ENCODE results near the gene BICC1. TPM values are rescaled to one million over a fixed set of nuclear protein-coding genes. Genes with fewer than 3 reads are reported as not detected.

Gene BICC1
- total RNA-seq, 2 experiments from 2014 or later = 0.06 TPM; not detected in 1

DNA sequence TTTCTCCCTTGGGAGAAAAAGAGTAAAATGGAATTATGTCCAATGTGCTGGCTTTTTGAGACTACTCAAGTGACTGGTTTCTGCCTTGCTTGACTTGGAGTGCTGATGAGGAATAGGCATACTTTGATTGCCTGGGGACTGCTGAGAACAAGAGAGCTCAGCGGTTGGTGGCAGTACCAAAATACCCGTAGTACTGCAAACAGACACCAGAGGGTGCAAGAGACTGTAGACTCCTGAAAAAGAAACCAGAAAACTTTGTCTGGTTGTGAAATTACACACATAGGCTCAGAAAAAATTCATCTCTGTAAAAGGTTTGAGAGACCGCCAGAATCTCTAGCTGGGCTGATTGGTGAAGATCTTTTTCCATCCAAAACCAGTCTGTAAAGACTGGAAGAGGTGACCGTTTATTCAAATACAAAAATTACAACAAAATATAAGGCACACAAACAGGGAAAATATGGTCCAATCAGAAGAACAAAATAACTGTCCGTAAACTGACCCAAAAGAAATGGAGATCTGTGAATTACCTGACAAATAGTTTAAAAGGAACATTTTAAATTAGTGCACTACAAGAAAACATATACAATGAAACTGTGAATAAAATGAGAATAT, 18.5 kb downstream of the BICC1 start:
- peak; percentile 47 for ATAC-seq (ENCODE audit: low read depth)
- Mint-ChIP-seq H3K4me1 (no peaks in the 10 kb centered on the region), H3K27ac (no peak overlapping the region), H3K4me3 (no peak overlapping the region), H3K9me3 (no peaks in the 10 kb centered on the region), H3K27me3 (peaks cover 2% of the 10 kb centered on the region), H3K36me3 (no peaks in the 10 kb centered on the region)
- peak; percentile 29 for DNase-seq
- POLR2A ChIA-PET = no interaction called here

DNA sequence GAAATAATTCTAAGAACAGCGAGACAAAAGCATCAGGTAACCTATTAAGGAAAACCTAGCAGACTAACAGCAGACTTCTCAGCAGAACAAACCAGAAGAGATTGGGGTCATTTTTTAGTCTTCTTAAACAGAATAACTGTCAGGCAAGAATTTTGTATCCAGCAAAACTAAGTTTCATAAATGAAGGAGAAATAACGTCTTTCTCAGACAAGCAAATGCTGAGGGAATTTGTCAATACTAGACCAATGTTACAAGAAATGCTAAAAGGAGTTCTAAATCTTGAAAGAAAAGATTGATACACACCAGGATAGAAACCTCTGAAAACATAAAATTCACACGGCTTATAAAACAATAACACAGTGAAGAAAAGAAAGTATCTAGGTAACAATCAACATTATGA, 22.6 kb downstream of the BICC1 start:
- peaks cover 5% of the 10 kb centered on the region for H3K27me3 Mint-ChIP-seq
- H3K4me3 Mint-ChIP-seq = no peak overlapping the region
- H3K27ac Mint-ChIP-seq = no peak overlapping the region
- H3K36me3 Mint-ChIP-seq = no peaks in the 10 kb centered on the region
- ATAC-seq (ENCODE audit: low read depth) = no peak
- no peaks in the 10 kb centered on the region for H3K4me1 Mint-ChIP-seq
- POLR2A ChIA-PET = no interaction called here
- no peaks in the 10 kb centered on the region for H3K9me3 Mint-ChIP-seq
- no peak for DNase-seq

DNA sequence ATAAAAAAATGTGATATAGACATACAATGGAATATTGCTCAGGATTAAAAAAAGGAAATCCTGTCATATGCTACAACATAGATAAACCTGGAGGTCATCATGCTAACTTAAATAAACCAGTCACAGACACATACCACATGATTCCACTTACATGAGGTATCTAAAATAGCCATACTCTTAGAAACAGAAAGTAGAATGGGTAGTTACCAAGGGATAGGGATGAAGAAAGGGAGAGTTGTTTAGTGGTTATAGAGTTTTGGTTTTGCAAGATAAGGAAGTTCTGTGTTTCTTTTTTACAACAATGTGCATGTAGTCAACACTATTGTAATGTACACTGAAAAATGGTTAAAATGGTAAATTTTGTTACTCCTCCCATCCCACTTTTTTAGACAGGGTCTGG, 30.5 kb downstream of the BICC1 start:
- Mint-ChIP-seq H3K36me3 (no peaks in the 10 kb centered on the region), H3K4me1 (no peaks in the 10 kb centered on the region), H3K27ac (no peak overlapping the region), H3K27me3 (peaks cover 5% of the 10 kb centered on the region), H3K9me3 (no peaks in the 10 kb centered on the region), H3K4me3 (no peak overlapping the region)
- POLR2A ChIA-PET = no interaction called here
- no peak for DNase-seq
- no peak for ATAC-seq (ENCODE audit: low read depth)

DNA sequence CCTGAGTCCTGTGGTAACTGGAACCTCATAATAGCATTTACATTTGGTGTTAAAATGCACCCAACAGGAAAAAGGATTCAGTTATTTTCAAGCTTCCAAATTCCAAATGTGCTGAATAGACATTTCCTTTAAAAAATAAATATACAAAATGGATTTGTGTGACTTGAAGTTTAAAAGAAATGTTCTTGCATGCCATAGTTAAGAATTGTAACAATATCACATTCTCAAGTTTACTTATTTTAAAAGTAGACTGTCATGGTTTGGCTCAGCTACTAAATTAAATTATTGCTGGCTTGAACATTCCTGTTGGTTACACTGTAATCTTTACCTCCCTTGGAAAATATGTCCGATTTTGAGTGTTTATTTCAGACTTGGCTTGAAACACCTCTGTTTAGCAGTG, 31.5 kb downstream of the BICC1 start:
- H3K9me3 Mint-ChIP-seq = no peaks in the 10 kb centered on the region
- peaks cover 6% of the 10 kb centered on the region for H3K27me3 Mint-ChIP-seq
- H3K36me3 Mint-ChIP-seq = no peaks in the 10 kb centered on the region
- POLR2A ChIA-PET = no interaction called here
- H3K27ac Mint-ChIP-seq = no peak overlapping the region
- no peaks in the 10 kb centered on the region for H3K4me1 Mint-ChIP-seq
- no peak for DNase-seq
- no peak for ATAC-seq (ENCODE audit: low read depth)
- H3K4me3 Mint-ChIP-seq = no peak overlapping the region

DNA sequence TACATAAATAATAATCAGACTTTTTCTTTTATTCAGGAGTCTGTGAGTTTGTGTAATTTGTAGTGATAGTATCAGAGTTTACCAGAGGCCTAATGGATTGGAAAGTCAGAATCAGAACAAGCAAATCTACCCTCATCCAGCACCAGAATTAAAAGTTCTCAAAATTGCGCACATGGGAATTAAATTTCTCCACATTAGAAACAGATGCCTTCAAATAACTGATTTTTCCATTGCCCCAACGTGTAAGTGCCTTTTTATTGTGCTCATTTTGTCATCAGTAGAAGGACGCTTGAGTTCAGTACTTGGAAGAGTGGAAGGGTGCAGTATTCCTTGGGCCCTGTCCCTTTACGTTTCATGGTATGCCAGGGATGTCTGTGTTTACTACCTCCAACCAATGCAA, 32.8 kb downstream of the BICC1 start:
- no peak overlapping the region for H3K4me3 Mint-ChIP-seq
- DNase-seq (no peak), ATAC-seq (ENCODE audit: low read depth) (no peak)
- no peaks in the 10 kb centered on the region for H3K9me3 Mint-ChIP-seq
- H3K4me1 Mint-ChIP-seq = no peaks in the 10 kb centered on the region
- peaks cover 6% of the 10 kb centered on the region for H3K27me3 Mint-ChIP-seq
- H3K27ac Mint-ChIP-seq = no peak overlapping the region
- POLR2A ChIA-PET = no interaction called here
- no peaks in the 10 kb centered on the region for H3K36me3 Mint-ChIP-seq

DNA sequence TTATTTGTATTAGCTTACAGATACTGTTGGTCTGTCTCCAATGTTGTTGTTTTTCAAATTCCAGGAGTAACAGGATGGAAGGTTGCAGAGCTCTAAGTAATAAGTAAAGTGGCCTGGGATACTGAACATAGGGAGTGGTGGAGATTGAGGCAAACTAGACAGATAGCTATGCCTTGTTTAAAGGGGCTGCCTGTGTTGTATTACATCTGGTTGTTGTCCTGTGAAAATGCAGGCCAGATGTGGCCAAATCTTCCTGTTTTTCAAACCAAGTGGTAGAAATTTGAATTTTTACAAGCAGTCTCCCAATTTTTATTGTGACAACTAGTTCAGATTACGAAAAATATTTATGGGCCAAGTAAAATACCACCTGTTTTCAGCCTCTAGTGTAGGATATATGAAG, 33.5 kb downstream of the BICC1 start:
- no peak for ATAC-seq (ENCODE audit: low read depth)
- Mint-ChIP-seq H3K27me3 (peaks cover 6% of the 10 kb centered on the region), H3K4me3 (no peak overlapping the region), H3K27ac (no peak overlapping the region), H3K9me3 (no peaks in the 10 kb centered on the region), H3K36me3 (no peaks in the 10 kb centered on the region), H3K4me1 (no peaks in the 10 kb centered on the region)
- DNase-seq = no peak
- POLR2A ChIA-PET = no interaction called here

DNA sequence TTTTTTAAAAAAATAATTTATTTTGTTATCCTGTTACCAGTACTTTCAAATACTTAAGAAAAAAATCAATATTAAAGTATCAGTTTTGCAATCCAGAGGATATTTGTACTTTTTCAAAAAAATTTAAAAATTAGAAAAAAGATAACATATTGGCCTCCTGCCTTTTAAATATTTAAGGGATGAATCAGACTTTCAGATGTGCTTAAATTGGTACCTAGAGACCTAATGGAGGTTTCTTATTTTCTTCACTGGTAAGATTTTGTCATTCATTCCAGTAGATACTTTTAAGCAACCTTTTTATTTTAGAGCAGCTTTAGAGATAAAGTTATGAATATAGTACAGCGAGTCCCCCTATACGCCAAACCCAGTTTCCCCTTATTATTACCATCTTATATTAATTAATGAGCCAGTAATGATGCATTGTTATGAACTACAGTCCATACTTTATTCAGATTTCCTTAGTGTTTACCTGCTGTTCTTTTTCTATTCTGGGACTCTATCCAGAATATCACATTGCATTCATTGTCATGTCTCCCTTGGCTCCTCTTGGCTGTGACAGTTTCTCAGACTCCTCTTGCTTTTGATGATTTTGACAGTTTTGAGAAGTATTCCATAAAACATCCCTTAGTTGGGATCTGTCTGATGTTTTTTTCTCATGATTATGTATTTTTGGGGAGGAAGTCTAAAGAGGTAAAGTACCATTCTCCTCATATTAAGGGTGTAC, 34.2 kb downstream of the BICC1 start:
- POLR2A ChIA-PET = no interaction called here
- no peak overlapping the region for H3K27ac Mint-ChIP-seq
- no peaks in the 10 kb centered on the region for H3K9me3 Mint-ChIP-seq
- no peak overlapping the region for H3K4me3 Mint-ChIP-seq
- H3K4me1 Mint-ChIP-seq = no peaks in the 10 kb centered on the region
- peaks cover 8% of the 10 kb centered on the region for H3K27me3 Mint-ChIP-seq
- no peaks in the 10 kb centered on the region for H3K36me3 Mint-ChIP-seq
- DNase-seq (no peak), ATAC-seq (ENCODE audit: low read depth) (no peak)

DNA sequence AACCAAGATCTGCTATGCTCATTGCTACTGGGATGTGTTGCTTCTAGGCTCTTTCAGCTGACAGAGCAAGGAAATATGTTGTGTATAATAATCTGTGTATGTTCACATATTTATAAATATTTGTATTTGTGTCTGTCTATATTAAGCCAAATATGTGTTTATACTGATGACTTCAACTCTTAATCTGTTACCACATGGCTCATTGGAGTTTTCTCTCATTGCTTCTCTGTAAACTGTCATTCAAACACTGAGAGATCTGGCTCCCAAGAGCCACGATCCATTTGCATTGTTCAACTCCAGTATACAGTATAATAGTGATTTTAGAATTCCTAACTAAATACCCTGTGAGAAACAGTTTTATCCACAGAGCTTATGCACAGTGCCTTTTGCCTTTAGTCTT, 35.3 kb downstream of the BICC1 start:
- Mint-ChIP-seq H3K9me3 (no peaks in the 10 kb centered on the region), H3K27ac (no peak overlapping the region), H3K36me3 (no peaks in the 10 kb centered on the region), H3K4me1 (no peaks in the 10 kb centered on the region), H3K4me3 (no peak overlapping the region), H3K27me3 (peaks cover 6% of the 10 kb centered on the region)
- no peak for DNase-seq
- no peak for ATAC-seq (ENCODE audit: low read depth)
- POLR2A ChIA-PET = no interaction called here

DNA sequence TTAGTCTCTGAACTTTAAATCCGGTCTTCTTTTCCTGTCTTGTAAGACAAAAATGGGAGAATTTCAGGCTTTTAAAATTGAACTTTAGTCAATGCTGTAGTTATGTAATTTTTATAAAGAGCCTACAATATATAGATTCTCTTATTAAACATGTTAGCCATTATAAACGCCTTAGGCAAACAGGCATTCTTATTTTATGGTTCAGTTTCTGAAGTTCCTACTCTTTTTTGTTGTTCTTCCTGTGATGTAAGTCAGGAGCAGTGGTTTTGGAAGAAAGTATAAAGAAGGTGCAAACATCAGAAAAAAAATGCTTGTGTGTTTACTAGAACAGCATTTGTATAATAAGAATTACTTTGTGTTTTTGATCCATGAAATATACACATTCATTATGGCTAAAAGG, 41.6 kb downstream of the BICC1 start:
- H3K27me3 Mint-ChIP-seq = peaks cover 6% of the 10 kb centered on the region
- no peaks in the 10 kb centered on the region for H3K9me3 Mint-ChIP-seq
- H3K4me3 Mint-ChIP-seq = no peak overlapping the region
- POLR2A ChIA-PET = no interaction called here
- DNase-seq = no peak
- H3K27ac Mint-ChIP-seq = no peak overlapping the region
- ATAC-seq (ENCODE audit: low read depth) = no peak
- H3K36me3 Mint-ChIP-seq = no peaks in the 10 kb centered on the region
- H3K4me1 Mint-ChIP-seq = no peaks in the 10 kb centered on the region

DNA sequence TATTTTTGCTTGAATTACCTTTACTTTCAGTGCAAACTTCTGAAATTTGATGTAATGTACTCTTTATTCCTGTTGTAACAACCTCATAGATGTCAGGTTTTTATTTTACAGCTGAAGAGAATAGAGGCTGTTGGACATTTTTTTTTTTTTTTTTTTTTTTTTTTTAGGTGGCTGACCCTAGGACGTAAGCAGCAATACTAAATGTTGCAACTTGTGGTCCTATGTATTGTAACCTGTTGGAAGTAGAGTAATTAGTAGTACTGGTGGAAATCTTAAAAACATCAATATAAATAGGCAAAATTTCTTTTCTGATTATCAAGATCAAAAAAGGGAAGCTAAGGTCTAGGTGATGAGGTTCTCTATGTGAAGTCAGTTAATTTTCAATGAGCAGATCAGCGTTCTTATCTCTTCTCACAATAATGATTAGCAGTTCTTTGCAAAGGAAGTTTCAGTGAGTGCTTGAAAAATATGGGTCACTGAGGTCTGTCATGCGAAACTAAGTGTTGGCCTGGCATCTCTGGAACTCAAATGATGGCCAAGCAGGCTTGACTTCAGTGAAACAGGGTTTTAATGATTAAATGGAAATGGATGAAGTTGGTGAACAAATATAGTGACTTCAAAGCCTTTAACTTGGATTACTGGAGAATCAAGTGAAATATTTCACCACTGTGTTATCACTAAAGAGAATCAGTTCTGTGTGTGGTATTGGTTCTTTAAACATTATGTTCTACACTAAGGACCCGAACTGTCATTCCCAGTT, 42.7 kb downstream of the BICC1 start:
- DNase-seq (no peak), ATAC-seq (ENCODE audit: low read depth) (no peak)
- Mint-ChIP-seq H3K36me3 (no peaks in the 10 kb centered on the region), H3K4me1 (no peaks in the 10 kb centered on the region), H3K9me3 (no peaks in the 10 kb centered on the region), H3K27me3 (peaks cover 8% of the 10 kb centered on the region), H3K4me3 (no peak overlapping the region), H3K27ac (no peak overlapping the region)
- POLR2A ChIA-PET = no interaction called here

DNA sequence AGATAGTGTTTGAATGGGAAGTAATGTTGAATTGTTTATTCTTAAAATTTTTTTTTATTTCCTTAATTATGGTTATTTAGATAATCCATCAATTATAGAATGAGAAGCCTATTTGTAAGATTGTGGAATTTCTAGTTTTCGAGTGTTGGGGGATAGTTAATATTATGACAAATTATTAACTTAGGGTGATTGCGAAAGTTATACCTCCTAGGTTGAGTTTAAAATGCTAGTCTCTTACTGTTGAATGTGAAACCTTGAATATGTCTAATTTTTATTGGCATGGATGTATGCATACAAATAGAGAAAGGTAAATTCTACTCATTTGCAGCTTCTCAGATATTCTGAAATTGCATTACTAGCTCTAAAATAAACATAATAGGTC, 43.2 kb downstream of the BICC1 start:
- Mint-ChIP-seq H3K27me3 (peaks cover 9% of the 10 kb centered on the region), H3K4me3 (no peak overlapping the region), H3K4me1 (no peaks in the 10 kb centered on the region), H3K9me3 (no peaks in the 10 kb centered on the region), H3K27ac (no peak overlapping the region), H3K36me3 (no peaks in the 10 kb centered on the region)
- POLR2A ChIA-PET = no interaction called here
- DNase-seq (no peak), ATAC-seq (ENCODE audit: low read depth) (no peak)

DNA sequence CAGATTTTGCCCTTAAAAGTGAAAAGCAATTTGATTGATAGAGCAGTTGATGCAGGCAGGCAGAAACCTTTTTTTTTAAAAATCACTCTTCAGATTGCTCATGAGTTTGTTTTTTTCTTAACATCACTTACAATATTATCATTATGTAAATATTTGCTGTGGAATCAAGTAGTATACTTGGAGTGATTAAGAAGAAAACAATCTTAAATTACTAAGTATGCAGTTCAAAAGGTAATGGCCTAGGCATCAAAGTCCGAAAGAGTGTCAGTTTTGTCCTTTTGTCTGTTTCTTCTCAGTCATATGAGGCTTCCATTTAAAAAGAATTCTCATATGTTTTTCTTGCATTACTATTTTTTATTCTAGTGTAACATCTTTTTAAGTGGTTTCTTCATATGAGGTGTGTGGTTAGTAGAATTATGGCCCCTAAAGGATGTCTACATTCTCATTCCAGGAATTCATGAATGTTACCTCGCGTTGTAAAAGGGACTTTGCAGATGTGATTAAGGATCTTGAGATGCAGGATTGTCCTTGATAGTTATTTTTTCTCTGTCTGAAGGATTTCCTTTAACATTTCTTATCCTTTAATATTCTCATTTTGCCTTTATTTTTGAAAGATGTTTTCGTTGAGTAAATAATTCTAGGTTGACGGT, 44.0 kb downstream of the BICC1 start:
- Mint-ChIP-seq H3K27ac (no peak overlapping the region), H3K4me1 (no peaks in the 10 kb centered on the region), H3K36me3 (no peaks in the 10 kb centered on the region), H3K9me3 (no peaks in the 10 kb centered on the region), H3K4me3 (no peak overlapping the region), H3K27me3 (peaks cover 7% of the 10 kb centered on the region)
- ATAC-seq (ENCODE audit: low read depth) (no peak), DNase-seq (no peak)
- POLR2A ChIA-PET = no interaction called here

DNA sequence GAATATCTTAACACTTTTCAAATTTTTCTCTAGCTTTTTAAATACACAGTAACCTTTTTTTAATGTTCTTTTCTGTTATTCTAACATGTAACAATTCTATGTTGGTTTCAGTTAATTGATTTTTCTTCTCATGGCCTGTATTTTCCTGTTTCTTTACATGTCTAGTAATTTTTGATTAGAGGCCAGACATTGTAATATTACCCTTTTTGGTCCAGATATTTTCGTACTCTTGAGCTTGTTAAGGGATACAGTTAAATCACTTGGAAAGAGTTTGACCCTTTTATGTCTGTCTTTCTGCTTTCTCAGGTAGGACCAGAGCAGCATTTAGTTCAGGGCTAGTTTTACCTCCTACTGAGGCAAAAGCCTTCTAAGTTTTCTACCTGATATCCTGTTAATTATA, 45.0 kb downstream of the BICC1 start:
- H3K9me3 Mint-ChIP-seq = no peaks in the 10 kb centered on the region
- H3K27me3 Mint-ChIP-seq = peaks cover 7% of the 10 kb centered on the region
- H3K4me1 Mint-ChIP-seq = no peaks in the 10 kb centered on the region
- no peaks in the 10 kb centered on the region for H3K36me3 Mint-ChIP-seq
- POLR2A ChIA-PET = no interaction called here
- no peak for ATAC-seq (ENCODE audit: low read depth)
- no peak for DNase-seq
- no peak overlapping the region for H3K27ac Mint-ChIP-seq
- no peak overlapping the region for H3K4me3 Mint-ChIP-seq

DNA sequence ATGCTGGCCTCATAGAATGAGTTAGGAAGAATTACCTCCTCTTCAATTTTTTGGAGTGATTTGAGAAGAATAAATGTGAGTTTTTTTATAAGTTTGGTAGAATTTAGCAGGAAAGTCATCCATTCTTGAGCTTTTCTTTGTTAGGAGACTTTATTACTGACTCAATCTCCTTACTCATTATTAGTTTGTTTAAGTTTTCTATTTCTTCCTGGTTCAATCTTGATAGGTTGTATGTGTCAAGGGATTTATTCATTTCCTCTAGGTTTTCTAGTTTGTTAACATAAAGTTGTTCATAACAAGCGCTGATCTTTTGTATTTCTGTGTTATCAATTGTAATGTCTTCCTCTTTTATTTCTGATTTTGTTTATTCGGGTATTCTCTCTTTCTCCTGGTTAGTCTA, 47.4 kb downstream of the BICC1 start:
- H3K27ac Mint-ChIP-seq = no peak overlapping the region
- H3K4me1 Mint-ChIP-seq = no peaks in the 10 kb centered on the region
- H3K27me3 Mint-ChIP-seq = peaks cover 3% of the 10 kb centered on the region

More for the DNA sequence above, 47.4 kb downstream of the BICC1 start:
- DNase-seq (no peak), ATAC-seq (ENCODE audit: low read depth) (no peak)
- H3K9me3 Mint-ChIP-seq = no peaks in the 10 kb centered on the region
- no peak overlapping the region for H3K4me3 Mint-ChIP-seq
- H3K36me3 Mint-ChIP-seq = no peaks in the 10 kb centered on the region
- POLR2A ChIA-PET = no interaction called here
